HEK293T (cell line): Measurements from ENCODE around the gene CDKN2B.

ENCODE experiments used
- ARNT ChIP-seq: fragments of 450-650 bp; IDR thresholded peaks from 2 replicates; pipeline ENCODE4 v1.6.1; 2017; ENCODE audit warnings: mild to moderate bottlenecking
- BHLHE40 ChIP-seq: fragments of 450-650 bp; IDR thresholded peaks from 2 replicates; pipeline ENCODE4 v1.6.1; 2016; ENCODE audit warnings: mild to moderate bottlenecking, moderate library complexity, borderline replicate concordance
- ELF4 ChIP-seq: fragments of 450-650 bp; IDR thresholded peaks from 2 replicates; pipeline ENCODE4 v1.6.1; 2017; ENCODE audit warnings: antibody characterized with exemption
- FOXA1 ChIP-seq: fragments of 450-650 bp; IDR thresholded peaks from 2 replicates; pipeline ENCODE4 v1.6.1; 2016; ENCODE audit warnings: mild to moderate bottlenecking
- HDGF ChIP-seq: fragments of 450-650 bp; IDR thresholded peaks from 2 replicates; pipeline ENCODE4 v1.6.1; 2017; ENCODE audit warnings: antibody characterized with exemption, borderline replicate concordance
- NFRKB ChIP-seq: fragments of 450-650 bp; IDR thresholded peaks from 2 replicates; pipeline ENCODE4 v1.6.1; 2016; ENCODE audit warnings: mild to moderate bottlenecking, moderate library complexity
- PKNOX1 ChIP-seq: fragments of 450-650 bp; IDR thresholded peaks from 2 replicates; pipeline ENCODE4 v1.6.1; 2016
- SUZ12 ChIP-seq: fragments of 450-650 bp; IDR thresholded peaks from 2 replicates; pipeline ENCODE4 v1.6.1; 2016; ENCODE audit warnings: mild to moderate bottlenecking
- ZNF384 ChIP-seq: fragments of 450-650 bp; IDR thresholded peaks from 2 replicates; pipeline ENCODE4 v1.6.1; 2016

- TF ChIP-seq BHLHE40 (no peak), ARNT (no peak), NFRKB (no peak), ELF4 (no peak), ZNF384 (no peak), FOXA1 (no peak), PKNOX1 (no peak), SUZ12 (no peak), HDGF (no peak)
Observed at GRCh38 chr9:22030101-22030598, 21.0 kb upstream of the CDKN2B start.
